ENCODE data around the gene CCDC81.

DNA sequence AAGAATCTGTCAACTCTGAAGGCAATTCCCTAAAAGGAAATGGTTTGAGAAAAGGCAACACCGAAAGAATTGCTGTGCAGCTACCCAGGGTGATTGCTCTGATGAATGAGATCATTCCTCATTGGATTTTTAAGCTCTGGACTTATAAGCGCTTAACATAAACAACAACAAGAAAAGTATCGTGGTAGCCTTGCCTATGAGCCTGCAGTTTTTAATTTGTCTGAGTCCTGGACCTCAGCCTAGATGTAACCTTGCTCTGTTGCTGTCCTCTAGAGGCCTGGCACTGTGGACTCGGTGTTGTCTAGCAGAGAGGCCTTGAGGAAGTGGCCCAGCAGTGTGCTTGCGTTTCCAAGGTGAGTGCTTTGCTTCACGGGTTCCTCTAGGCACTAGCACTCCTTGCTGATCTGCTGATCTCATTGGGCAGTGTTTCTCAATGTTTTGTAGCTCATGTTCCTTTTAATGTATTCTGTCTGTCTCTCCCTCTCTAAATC is 20.4 kb downstream of the CCDC81 start:
- TF ChIP-seq, protein P1, sequence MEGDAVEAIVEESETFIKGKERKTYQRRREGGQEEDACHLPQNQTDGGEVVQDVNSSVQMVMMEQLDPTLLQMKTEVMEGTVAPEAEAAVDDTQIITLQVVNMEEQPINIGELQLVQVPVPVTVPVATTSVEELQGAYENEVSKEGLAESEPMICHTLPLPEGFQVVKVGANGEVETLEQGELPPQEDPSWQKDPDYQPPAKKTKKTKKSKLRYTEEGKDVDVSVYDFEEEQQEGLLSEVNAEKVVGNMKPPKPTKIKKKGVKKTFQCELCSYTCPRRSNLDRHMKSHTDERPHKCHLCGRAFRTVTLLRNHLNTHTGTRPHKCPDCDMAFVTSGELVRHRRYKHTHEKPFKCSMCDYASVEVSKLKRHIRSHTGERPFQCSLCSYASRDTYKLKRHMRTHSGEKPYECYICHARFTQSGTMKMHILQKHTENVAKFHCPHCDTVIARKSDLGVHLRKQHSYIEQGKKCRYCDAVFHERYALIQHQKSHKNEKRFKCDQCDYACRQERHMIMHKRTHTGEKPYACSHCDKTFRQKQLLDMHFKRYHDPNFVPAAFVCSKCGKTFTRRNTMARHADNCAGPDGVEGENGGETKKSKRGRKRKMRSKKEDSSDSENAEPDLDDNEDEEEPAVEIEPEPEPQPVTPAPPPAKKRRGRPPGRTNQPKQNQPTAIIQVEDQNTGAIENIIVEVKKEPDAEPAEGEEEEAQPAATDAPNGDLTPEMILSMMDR (IDR thresholded peaks at IDR 0.05) = no peak
- TF ChIP-seq POLR2A (IDR thresholded peaks at IDR 0.05) (no peak), EP300 (IDR thresholded peaks at IDR 0.05) (no peak), POLR2AphosphoS5 (IDR thresholded peaks at IDR 0.05) (no peak)

All from suprapubic skin (tissue), 4 donors.